Pancreas (tissue), 10 donors: ENCODE measurements around the gene POLQ. TPM values are rescaled to one million over a fixed set of nuclear protein-coding genes. Genes with fewer than 3 reads are reported as not detected.

ENCODE experiments used
- ATAC-seq, 4 donors: fragments of 200-7000 bp; cut with Tn5 transposase; one replicate each; pipeline versions ENCODE4 v1.8.0 to v1.9.1; 2020; ENCODE audit warnings: mild to moderate bottlenecking in 4 of 4, moderate library complexity in 4 of 4
- DNase-seq, 6 donors: peaks; one replicate each; pipeline ENCODE4 v3.0.0-alpha.2; 2020
- FAIRE-seq: peaks from 2 replicates; lab custom pipeline; 2012; peaks lifted over from hg19 to GRCh38; lab: Jason Lieb, UNC
- H3K27ac ChIP-seq, 4 donors: fragments of 200-600 bp; sonication (generic); 1 replicate in 3 of 4; 2 replicates in 1 of 4; pipeline versions ENCODE4 v1.5.0 to v1.8.0; 2020
- H3K27me3 ChIP-seq, 4 donors: fragments of 200-600 bp; one replicate each; pipeline ENCODE4 v1.8.0; 2021
- H3K36me3 ChIP-seq, 3 donors: fragments of 200-600 bp; sonication (generic) in 1 of 3; one replicate each; pipeline versions ENCODE4 v1.5.0 to v1.8.0; 2020 to 2021
- H3K4me1 ChIP-seq, 3 donors: fragments of 200-600 bp; one replicate each; pipeline ENCODE4 v1.8.0; 2021
- H3K4me3 ChIP-seq, 4 donors: fragments of 200-600 bp; sonication (generic) in 2 of 4; one replicate each; pipeline versions ENCODE4 v1.5.0 to v1.8.0; 2020 to 2021
- H3K9me3 ChIP-seq, 4 donors: fragments of 200-600 bp; one replicate each; pipeline ENCODE4 v1.8.0; 2021
- CTCF ChIP-seq, 4 donors: fragments of 200-600 bp; sonication (generic) in 3 of 4; IDR thresholded peaks; one replicate each; pipeline versions ENCODE4 v1.5.0 to v1.8.0; 2021; ENCODE audit warnings: antibody characterized with exemption in 4 of 4
- WGBS, 2 donors: extraction: QIAGEN DNeasy Blood & Tissue Kit; methylation state at CpG; one replicate each; pipeline ENCODE4 v1.1.7; 2013; 5-methylcytosine and 5-hydroxymethylcytosine counted together
- intact Hi-C, 3 donors: fragments of 100-400 bp; cut with DNase I; formaldehyde crosslinking; loops; one replicate each; pipeline versions ENCODE4 v1.11.1 to v1.14.2; 2022
- polyA plus RNA-seq, 2 donors: library from polyadenylated mRNA; stranded (reverse); fragments of 200-250 nt; gene quantifications; one replicate each; pipeline ENCODE4 v1.2.3, GENCODE V29; 2013
- total RNA-seq, 6 donors: library from RNA; stranded (reverse); fragmentation: NEBNext Ultra II Directional in 4 of 6; extraction: Animal tissue kit (Norgen Biotek cat#: 25700) in 4 of 6; gene quantifications; one replicate each; pipeline versions ENCODE4 v1.2.1 to v1.2.4, GENCODE V29; 2021 to 2023
- donor health status: healthy with polysubstance abuse.
- donor health status: DM: no; HTN: no; CAD: no; lungs with moderate emphysema.
- donor health status: DM: no; HTN: no; CAD: no.
- donor health status: control.
- donor health status: control.
- donor health status: Bipolar disorder and iron deficiency.
- donor health status: DM: yes; HTN: yes; CAD: no.
- donor health status: DM: no; HTN: no; CAD: no.
- donor health status: DM: no; HTN: no; CAD: no.
- donor health status: DM: yes; HTN: yes; CAD: no.

Gene POLQ
- total and polyA plus RNA-seq, 8 donors = under 0.01 to 0.49 (median 0.11) TPM

- 54 to 65% methylated on average over 2 of the region's 2 CpGs for WGBS, 2 donors
- Histone ChIP-seq H3K4me1 (no peaks in the 10 kb centered on the region), H3K4me3 (no peak overlapping the region), H3K9me3 (no peaks in the 10 kb centered on the region), H3K27ac (no peak overlapping the region), H3K27me3 (no peaks in the 10 kb centered on the region), H3K36me3 (no peaks in the 10 kb centered on the region)
- TF ChIP-seq CTCF (IDR thresholded peaks at IDR 0.05) = no peak
- intact Hi-C loops = no loop called here
- no peak for ATAC-seq
- no peak for FAIRE-seq
- no peak for DNase-seq
Observed at GRCh38 chr3:121581691-121582090, 35.9 kb upstream of the POLQ start.

GRCh38 chr3:121574449-121574848 is 28.7 kb upstream of the POLQ start:
- ATAC-seq (peak; percentile 89 to 97 (median 90)), DNase-seq (peak in 4 of 6 donors; percentile 20 to 55 (median 46)), FAIRE-seq (no peak)
- Histone ChIP-seq H3K27me3 (no peaks in the 10 kb centered on the region), H3K36me3 (no peaks in the 10 kb centered on the region), H3K9me3 (no peaks in the 10 kb centered on the region), H3K4me3 (no peak overlapping the region), H3K27ac (no peak overlapping the region), H3K4me1 (no peaks in the 10 kb centered on the region)
- WGBS, 2 donors = 12 to 15% methylated on average over 6 of the region's 6 CpGs
- intact Hi-C loops = no loop called here
- no peak for TF ChIP-seq CTCF (IDR thresholded peaks at IDR 0.05)

- H3K4me1 ChIP-seq = no peaks in the 10 kb centered on the region
Observed at GRCh38 chr3:121567649-121568048, 21.9 kb upstream of the POLQ start, which contains the start of gene ARGFX. Gene ARGFX, plus strand, starts transcription at chr3:121567949. Its CDS starts 2,765 bp downstream, at chr3:121570714.

GRCh38 chr3:121566773-121567172 is 21.0 kb upstream of the POLQ start:
- 85 to 88% methylated on average over 9 of the region's 9 CpGs for WGBS, 2 donors
- ATAC-seq (no peak), FAIRE-seq (no peak), DNase-seq (no peak)
- Histone ChIP-seq H3K4me1 (no peaks in the 10 kb centered on the region), H3K27me3 (no peaks in the 10 kb centered on the region), H3K9me3 (no peaks in the 10 kb centered on the region), H3K36me3 (no peaks in the 10 kb centered on the region), H3K27ac (no peak overlapping the region), H3K4me3 (no peak overlapping the region)
- intact Hi-C loops = no loop called here
- no peak for TF ChIP-seq CTCF (IDR thresholded peaks at IDR 0.05)

More at GRCh38 chr3:121567649-121568048, 21.9 kb upstream of the POLQ start, which contains the start of gene ARGFX:
- Histone ChIP-seq H3K27ac (no peak within 1 kb of the TSS), H3K9me3 (no peaks in the 10 kb centered on the region), H3K4me3 (no peak within 1 kb of the TSS), H3K36me3 (no peaks in the 10 kb centered on the region), H3K27me3 (no peaks in the 10 kb centered on the region)
- no peak for FAIRE-seq
- TF ChIP-seq CTCF (IDR thresholded peaks at IDR 0.05) = no peak
- ATAC-seq = no peak
- DNase-seq = no peak
- 81 to 93% methylated on average over 5 of the region's 5 CpGs for WGBS, 2 donors
- intact Hi-C loops = no loop called here

- DNase-seq (no peak), FAIRE-seq (no peak), ATAC-seq (no peak)
- H3K4me3 ChIP-seq = no peak overlapping the region
- H3K36me3 ChIP-seq = no peaks in the 10 kb centered on the region
- intact Hi-C loops = no loop called here
- no peaks in the 10 kb centered on the region for H3K27me3 ChIP-seq
- no peak for TF ChIP-seq CTCF (IDR thresholded peaks at IDR 0.05)
- H3K27ac ChIP-seq = no peak overlapping the region
- no peaks in the 10 kb centered on the region for H3K9me3 ChIP-seq
- no peaks in the 10 kb centered on the region for H3K4me1 ChIP-seq
Observed at GRCh38 chr3:121562148-121562547, 16.4 kb upstream of the POLQ start.
